GM18505 (cell line): Measurements from ENCODE around the gene TSPAN18.

Source experiments
- ATAC-seq: cut with Tn5 transposase; IDR thresholded peaks from one replicate; pipeline ENCODE4 v1.9.1; 2021; ENCODE audit not compliant: unreplicated experiment
- POLR2A ChIP-seq: IDR thresholded peaks from 4 replicates; pipeline ENCODE4 v1.6.1; 2011; ENCODE audit warnings: borderline replicate concordance; ENCODE audit not compliant: insufficient read depth, insufficient read length; ENCODE audit errors: extremely low read depth

TSPAN18 gene

GRCh38 chr11:44737245-44738085 is 10.7 kb downstream of the TSPAN18 start:
- no peak for ATAC-seq
- no peak for TF ChIP-seq POLR2A

- no peak for ATAC-seq
- no peak for TF ChIP-seq POLR2A
Observed at GRCh38 chr11:44738791-44739190, 12.0 kb downstream of the TSPAN18 start.

GRCh38 chr11:44740967-44741366 is 14.2 kb downstream of the TSPAN18 start:
- ATAC-seq = no peak
- no peak for TF ChIP-seq POLR2A

- no peak for ATAC-seq
- no peak for TF ChIP-seq POLR2A
Observed at GRCh38 chr11:44741976-44742375, 15.2 kb downstream of the TSPAN18 start.

- ATAC-seq = no peak
- TF ChIP-seq POLR2A = no peak
Observed at GRCh38 chr11:44742508-44743246, 15.9 kb downstream of the TSPAN18 start.

- no peak for ATAC-seq
Observed at GRCh38 chr11:44743326-44743725, 16.6 kb downstream of the TSPAN18 start.

GRCh38 chr11:44743959-44744557 is 17.3 kb downstream of the TSPAN18 start:
- no peak for ATAC-seq
- TF ChIP-seq POLR2A = no peak

More at GRCh38 chr11:44743326-44743725, 16.6 kb downstream of the TSPAN18 start:
- no peak for TF ChIP-seq POLR2A

GRCh38 chr11:44746894-44747293 is 20.1 kb downstream of the TSPAN18 start:
- ATAC-seq = no peak
- TF ChIP-seq POLR2A = no peak

- ATAC-seq = no peak
- no peak for TF ChIP-seq POLR2A
Observed at GRCh38 chr11:44747316-44747715, 20.6 kb downstream of the TSPAN18 start.

GRCh38 chr11:44747836-44748235 is 21.1 kb downstream of the TSPAN18 start:
- TF ChIP-seq POLR2A = no peak
- ATAC-seq = no peak

- ATAC-seq = no peak
- no peak for TF ChIP-seq POLR2A
Observed at GRCh38 chr11:44748606-44749005, 21.8 kb downstream of the TSPAN18 start.

GRCh38 chr11:44749189-44749588 is 22.4 kb downstream of the TSPAN18 start:
- no peak for ATAC-seq
- TF ChIP-seq POLR2A = no peak
